Dermis blood vessel endothelial cell (primary cell): Measurements from ENCODE around the gene IGSF1. TPM values are rescaled to one million over a fixed set of nuclear protein-coding genes. Genes with fewer than 3 reads are reported as not detected.
"Not testable (repeated sequence)": the region's sequence is repeated elsewhere in the genome, so short reads cannot be mapped to it uniquely, and the experiment has no call there.

Experiments
- DNase-seq: peaks from one replicate; pipeline ENCODE4 v3.0.0; 2010
- total RNA-seq: library from RNA; depleted of rRNA; stranded (reverse); fragments of >200 nt; gene quantifications from 2 replicates; pipeline ENCODE4 v1.2.3, GENCODE V29; 2014

Gene IGSF1
- total RNA-seq, 1 donor from 2014 or later: not detected

DNA sequence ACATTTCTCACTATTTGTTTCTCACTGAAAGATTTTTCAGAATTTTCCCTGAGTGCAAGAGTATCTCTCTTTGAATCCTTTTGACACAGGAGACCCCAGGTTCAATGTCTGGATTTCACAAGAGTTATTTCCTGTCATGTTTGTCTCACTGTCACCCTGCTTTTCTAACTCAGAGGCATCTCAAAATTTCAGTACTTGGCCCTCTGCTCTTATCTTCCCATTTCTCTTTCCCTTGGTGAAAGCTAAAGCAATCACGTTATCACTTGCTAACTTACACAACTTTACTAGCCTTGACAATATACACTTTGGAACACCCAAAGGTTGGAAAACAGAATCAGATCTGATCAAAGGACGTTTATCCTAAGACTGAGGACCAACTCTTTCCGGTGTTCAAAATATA lies 17.3 kb downstream of the IGSF1 start:
- no peak for DNase-seq

- no peak for DNase-seq
Measured at GRCh38 chrX:131271274-131271673, 17.8 kb downstream of the IGSF1 start.

DNA sequence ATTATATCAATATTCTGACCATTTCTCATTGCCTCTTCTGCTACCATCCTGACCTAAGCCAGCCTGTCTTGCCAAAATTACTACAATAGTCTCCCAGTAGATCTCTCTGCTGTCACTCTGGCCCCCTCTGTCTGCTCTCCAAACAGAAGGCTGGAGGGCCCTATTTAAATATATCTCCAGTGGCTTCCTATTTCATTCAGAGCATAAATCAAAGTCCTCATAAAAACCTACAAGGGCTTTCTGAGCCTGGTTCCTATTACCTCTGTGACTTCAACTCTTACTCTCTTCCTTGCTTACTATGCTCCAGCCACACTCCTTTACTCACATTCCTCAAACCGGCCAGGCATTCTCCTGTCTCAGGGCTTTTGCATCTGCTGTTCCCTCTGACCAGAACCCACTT lies 19.0 kb downstream of the IGSF1 start:
- no peak for DNase-seq

DNA sequence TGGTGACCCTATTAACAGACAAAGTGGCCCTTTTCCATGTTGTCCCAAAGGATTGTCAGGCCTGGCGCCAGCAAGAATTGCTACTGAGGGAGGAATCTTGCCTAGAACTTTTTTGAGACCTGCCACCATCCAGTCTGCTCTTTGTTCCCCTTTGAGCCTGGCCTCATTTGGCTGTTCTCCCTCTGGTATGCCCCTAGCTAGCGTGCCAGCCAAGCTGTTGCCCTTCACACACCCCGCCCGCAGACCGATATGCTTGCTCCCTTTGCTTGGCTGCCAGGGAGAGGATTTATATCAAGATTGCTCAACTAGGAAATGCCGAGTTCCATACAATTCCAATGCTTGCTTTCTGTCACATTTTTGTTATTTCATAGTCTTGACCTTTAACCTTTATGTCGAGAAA lies 24.4 kb downstream of the IGSF1 start:
- DNase-seq: no peak

GRCh38 chrX:131264053-131264452 lies 25.1 kb downstream of the IGSF1 start:
- no peak for DNase-seq

DNA sequence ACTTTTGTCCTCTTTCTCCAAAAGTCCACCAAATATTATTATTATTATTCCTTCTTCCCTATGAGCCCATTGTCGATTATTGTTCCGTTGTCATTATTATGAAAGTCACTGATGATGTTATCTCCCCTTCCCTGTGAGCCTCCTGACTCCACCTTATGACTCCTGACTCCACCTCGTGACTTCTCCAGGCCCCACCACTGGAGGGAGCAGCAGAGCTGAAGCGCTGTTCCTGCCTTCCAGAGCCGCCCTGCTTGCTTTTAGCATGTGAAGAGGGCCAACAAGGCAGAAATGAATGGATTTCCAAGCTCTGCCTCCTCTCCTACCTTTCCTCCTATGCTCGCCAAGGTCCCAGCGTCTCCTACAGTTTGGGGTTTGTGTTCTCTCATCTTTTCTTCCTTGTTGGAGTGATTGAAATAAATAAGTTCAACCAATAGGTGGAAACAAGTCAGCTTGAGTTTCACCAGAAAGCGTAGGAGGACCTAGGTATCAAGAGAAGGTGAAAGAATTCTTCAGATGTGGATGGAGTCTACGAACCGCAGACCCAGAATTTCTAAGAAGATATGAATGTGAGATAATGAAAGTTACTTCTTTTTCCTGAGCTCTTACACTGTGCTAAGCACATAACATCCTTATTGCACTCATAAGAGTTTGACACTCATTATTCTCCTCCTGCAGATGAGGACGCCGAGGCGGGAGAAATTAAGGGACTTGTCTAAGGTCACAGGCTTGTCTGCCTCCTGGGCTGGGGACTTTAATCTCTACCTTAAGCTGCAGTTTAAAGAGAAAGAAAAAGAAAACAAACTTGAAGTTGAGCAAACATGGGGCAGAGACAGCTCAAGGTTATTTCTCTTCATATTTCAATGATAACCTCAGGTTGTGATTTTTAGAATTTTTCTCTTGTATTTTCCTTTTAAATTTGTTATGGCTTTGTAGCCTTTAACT lies 26.1 kb downstream of the IGSF1 start:
- no peak for DNase-seq

DNA sequence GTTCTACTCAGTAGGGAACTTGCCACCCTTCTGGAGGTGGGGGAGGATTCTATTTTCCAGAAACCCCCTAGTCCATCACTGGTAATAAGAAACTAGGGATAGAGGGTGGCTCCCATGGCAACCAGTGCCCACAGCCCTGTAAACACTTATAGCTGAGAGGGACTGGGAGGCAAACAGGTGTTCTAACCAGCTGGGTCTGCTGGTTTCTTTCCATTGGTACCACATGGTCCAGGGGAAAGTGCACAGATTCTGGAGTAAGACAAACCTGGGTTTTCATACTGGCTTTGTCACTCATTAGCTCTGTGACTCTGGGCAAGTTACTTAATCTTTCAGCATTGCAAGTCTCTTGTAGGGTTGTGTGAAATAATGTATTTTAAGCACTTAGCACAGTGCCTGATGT lies 26.9 kb downstream of the IGSF1 start:
- DNase-seq: no peak

- no peak for DNase-seq
Measured at GRCh38 chrX:131257367-131257766, 31.7 kb downstream of the IGSF1 start.

- not testable (repeated sequence) for DNase-seq
Measured at GRCh38 chrX:131250984-131251738, 37.9 kb downstream of the IGSF1 start.

DNA sequence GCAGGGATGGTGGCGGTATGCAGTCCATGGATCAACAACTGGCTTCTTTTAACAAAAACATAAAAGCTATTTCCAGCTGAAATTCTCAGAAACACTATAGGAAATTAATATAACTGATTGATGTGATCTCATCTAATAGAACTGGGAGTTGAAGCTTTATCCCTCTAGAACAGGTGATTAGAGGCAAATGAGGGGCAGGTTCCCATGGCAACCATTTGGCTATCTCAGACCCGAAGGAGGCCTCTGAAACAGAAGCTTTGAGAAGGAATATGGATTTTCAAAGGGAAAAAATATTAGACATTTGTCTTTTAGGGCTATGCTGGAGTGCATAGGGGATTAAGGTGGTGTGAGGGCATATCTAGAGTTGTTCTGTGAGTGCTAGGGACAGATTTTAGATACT lies 50.0 kb downstream of the IGSF1 start:
- DNase-seq: no peak

GRCh38 chrX:131237363-131237762 lies 51.7 kb downstream of the IGSF1 start:
- no peak for DNase-seq

DNA sequence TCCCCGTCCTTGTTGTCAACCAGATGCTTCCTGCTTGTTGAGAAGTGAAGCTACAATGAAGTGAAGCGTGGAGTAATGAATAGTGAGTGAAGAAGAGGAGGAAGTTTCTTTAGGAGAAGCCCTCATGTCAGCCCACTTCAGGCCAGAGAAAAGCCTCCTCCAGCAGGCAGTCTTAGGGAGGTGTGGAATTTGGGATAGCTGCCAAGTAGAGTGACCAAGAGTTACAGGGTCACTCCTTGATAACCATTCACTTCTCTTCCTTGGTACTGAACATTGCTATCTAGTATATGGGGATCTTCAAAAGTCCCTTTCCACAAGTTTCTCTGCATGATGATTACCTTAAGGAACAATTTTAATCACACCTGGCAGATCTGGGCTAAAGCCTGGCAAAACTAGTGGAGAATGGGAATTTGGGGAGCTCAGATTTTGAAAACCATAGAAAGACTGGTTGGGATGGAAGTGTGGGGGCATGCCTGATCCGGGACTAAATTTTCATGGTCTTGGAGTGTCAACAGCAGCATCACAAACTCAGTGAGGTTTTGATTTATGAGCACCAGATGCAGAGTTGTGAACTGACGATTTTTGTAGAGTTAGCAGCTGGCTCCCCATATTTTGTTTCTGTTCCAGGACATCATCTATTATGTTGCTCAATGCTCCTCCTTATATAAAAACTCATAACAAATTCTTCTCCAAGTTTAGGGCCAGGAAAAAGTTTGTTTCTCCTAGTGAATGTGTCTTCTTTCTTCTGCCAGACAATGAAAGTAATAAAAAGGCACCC lies 53.1 kb downstream of the IGSF1 start:
- no peak for DNase-seq

DNA sequence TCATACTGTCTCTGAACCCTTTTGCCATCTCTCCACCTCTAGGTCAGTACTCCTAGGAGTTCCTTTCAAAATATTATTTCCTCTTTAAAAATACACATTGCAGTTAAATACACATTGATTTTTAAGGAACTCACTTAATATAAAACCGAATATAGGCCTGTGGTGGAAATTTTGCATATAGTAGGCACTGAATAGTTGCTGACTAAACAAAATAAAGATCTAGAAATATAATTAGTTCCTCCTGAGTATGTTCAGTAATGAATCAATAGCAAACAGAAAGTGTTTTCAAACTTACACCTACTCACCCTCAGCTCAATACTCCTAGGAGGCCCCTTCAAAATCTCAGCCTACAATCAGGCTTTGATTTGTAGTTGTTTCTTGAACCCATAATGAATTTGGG lies 61.5 kb downstream of the IGSF1 start:
- no peak for DNase-seq

- no peak for DNase-seq
Measured at GRCh38 chrX:131226591-131226990, 62.5 kb downstream of the IGSF1 start.

- no peak for DNase-seq
Measured at GRCh38 chrX:131225078-131225477, 64.0 kb downstream of the IGSF1 start.

Other genes starting within 250 kb of the IGSF1 start
- not detected in 2 replicates for gene ARHGAP36, start 231.0 kb downstream of the IGSF1 start, total RNA-seq